ENCODE measurements around the gene CAPN7.
"Not testable (repeated sequence)": the region's sequence is repeated elsewhere in the genome, so short reads cannot be mapped to it uniquely, and the experiment has no call there.

CAPN7 gene

DNA sequence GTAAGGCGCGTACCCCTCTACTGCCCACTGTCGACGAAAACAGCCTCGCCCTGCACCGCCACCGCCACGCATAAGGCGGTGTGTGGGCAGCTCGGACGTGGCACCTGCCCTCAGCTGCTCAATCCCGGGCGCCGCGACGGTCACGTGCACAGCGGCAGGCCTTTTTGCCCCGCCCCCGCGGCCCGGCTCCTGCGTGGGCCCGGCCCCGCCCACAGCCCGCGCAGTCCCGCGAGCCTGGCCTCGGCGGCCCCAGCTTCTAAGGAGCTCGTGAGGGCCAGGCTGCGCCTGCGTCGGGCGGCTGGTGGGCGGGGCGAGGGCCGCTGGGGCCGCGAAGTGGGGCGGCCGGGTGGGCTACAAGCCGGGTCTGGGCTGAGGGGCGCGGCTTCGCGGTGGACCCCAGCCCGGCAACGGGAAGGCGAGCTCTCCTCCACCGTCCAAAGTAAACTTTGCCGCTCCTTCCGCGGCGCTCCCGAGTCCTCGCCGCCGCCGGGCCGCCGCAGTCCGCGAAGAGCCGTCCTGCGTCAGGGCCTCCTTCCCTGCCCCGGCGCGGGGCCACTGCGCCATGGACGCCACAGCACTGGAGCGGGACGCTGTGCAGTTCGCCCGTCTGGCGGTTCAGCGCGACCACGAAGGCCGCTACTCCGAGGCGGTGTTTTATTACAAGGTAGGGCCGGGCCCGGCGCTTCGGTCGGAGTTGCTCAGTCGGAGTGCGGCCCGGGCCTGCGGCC, at the start of gene CAPN7:
Gene CAPN7, plus strand, starts transcription at position 313 of the 728 bp plus-strand sequence. Its CDS starts 250 bp downstream, at position 563.
- no peak for DNase-seq

DNA sequence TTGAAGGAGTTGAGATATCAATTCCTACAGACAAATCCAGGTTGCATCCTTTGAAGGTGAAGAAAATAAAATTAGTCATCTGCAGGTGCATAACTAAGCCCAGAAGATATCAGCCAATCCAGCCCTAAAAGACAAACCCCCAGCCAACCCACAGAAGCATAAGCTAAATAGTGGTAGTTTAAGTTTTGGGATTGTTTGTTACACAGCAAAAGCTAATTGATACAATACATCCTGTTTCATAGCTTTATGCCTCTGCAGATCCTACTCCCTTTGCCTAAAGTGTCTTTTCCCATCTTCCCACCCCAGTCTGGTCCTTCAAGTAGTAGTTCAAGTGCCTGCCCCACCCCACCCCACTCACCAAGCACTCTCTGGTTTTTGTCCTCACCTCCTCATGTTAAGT, 48.6 kb upstream of the CAPN7 start:
- DNase-seq, result no peak

DNA sequence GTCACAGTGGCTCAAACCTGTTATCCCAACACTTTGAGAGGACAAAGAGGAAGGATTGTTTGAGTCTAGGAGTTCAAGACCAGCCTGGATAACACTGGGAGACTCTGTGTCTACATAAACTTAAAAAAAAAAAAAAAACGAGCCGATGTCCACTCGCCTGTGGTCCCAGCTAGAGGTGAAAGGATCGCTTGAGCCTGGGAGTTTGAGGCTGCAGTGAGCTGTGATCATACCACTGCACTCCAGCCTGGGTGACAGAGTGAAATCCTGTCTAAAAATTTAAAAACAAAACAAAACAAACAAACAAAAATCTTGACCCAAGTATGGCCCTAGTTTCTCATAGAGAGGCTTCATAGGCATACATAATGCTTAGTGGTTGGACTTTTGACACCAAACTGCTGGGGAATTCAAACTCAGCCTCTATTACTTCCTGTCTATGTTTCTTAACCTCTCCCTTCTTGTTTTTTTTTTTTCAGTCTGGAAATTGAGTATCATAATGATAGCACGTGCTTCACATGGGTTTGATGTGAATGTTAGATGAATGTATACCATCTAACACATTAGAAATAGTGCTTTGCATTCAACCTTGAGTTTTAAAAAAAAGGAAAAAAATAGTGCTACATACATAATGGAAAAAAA, 46.4 kb upstream of the CAPN7 start:
- DNase-seq, result no peak

DNA sequence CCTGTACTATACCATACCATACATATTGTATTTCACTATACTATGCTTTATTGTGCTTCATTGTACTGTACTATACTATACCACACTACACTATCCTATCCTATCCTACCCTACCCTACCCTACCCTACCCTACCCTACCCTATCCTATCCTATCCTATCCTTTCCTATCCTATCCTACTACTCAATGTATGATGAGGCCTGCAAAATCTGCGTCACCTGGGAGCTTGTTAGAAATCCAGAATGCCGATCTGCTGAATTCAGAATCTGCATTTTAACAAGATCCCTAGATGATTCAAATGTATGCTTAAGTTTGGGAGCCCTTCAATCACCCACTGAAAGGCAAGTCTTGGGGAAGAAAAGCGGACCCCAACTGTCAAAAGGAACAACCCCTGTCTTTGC, 45.4 kb upstream of the CAPN7 start:
- DNase-seq, result no peak

DNA sequence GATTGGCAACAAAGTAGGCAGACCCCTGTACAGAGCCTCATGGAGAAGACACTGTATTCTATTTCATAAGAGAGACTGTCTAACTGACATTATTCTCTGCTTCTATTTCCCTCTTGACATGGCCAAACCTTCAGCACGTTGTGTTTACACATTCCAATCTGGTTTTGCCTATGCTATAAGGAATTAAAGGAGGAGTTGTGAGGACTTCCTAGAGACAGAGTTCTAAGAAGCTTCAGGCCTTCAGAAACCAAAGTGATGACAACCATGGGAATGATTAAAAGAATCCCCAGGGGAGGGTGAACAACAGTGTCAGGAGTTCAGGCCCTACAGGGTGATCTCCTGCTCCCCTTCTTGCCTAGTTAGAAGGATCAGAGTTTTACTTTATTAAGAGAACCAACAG, 44.9 kb upstream of the CAPN7 start:
- no peak for DNase-seq

DNA sequence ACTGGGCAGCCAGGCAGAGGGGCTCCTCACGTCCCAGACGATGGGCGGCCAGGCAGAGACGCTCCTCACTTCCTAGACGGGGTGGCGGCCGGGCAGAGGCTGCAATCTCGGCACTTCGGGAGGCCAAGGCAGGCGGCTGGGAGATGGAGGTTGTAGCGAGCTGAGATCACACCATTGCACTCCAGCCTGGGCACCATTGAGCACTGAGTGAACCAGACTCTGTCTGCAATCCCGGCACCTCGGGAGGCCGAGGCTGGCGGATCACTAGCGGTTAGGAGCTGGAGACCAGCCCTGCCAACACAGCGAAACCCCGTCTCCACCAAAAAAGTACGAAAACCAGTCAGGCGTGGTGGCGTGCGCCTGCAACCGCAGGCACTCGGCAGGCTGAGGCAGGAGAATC, 42.4 kb upstream of the CAPN7 start:
- DNase-seq, result not testable (repeated sequence)

DNA sequence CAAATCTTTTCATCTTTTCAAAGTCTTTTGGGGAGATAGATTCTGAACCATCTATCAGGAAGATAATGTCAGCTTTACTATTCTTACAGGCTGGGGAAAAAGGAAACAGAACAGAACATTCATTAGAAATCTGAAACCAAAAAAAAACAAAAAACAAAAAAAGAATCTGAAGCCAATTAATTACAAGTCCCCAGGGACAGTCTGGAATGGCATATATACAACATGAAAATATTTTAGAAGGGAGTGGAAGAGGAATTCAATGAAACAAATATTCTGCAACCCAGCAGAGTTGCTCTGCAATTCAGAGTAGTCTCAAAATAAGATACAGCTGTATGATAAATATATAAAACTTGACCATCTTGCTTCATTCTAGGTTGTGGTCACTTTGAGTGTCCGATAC, 41.7 kb upstream of the CAPN7 start:
- DNase-seq, result no peak

DNA sequence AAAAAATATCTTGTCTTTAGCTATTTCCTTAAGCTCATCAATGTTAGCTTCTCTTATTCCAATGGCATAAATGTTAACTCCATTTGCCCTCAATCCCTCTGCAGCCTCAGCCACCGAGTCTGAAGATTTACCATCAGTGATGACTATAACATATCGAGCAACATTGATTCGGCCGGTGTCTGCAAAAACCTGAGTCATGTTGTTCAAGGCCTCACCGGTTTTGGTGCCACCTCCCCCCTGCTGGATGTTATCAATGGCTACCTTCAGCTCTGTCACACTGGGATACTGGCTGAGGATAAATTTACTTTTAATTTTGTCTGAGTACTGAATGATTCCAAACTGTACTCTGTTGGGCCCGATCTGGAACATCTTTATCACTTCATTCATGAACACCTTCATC, 41.0 kb upstream of the CAPN7 start:
- no peak for DNase-seq

DNA sequence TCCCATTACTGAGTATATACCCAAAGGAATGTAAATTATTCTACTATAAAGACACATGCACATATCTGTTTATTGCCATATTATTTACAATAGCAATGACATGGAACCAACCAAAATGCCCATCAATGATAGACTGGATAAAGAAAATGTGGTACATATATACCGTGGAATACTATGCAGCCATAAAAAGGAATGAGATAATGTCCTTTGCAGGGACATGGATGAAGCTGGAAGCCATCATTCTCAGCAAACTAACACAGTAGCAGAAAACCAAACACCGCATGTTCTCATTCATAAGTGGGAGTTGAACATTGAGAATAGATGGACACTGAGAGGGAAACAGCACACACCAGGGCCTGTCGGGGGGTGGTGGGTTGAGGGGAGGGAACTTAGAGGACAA, 39.7 kb upstream of the CAPN7 start:
- not testable (repeated sequence) for DNase-seq

DNA sequence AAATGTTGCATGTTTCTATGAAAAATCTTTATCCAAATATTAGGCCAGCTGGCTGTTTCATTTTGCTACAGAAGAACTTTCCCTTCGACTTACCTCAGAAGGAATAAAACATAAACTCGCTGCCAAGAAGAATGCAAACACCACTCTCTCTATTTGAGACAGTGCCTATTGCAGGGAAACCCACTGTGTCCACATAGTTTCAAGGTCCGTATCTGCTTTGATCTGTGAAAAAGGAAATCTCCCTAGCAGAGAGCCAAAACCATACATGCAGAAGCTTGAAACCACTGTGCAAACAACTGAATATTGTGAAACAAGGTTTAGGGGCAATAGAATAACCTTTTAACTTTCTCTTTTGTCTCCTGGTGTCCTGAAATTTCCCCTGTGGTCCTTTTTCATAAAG, 35.0 kb upstream of the CAPN7 start:
- DNase-seq, result no peak

DNA sequence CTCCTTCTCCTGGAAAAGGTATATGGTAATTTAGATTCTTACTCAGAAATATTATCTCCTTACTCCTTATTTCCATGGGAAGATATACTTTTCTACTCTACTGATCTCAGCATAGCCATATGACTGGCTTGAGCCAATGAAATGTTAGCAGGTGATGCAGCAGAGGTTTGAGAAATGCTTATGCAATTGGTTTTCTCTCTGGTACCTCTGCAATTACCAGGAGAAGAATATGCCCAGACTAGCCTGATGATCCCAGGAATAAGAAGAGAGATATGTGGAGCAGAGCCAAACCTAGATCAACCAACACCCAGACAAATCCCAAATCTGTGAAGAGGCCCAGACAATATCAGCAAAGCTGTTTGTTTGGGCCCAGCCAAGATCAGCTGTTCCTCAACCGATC, 33.2 kb upstream of the CAPN7 start:
- no peak for DNase-seq

DNA sequence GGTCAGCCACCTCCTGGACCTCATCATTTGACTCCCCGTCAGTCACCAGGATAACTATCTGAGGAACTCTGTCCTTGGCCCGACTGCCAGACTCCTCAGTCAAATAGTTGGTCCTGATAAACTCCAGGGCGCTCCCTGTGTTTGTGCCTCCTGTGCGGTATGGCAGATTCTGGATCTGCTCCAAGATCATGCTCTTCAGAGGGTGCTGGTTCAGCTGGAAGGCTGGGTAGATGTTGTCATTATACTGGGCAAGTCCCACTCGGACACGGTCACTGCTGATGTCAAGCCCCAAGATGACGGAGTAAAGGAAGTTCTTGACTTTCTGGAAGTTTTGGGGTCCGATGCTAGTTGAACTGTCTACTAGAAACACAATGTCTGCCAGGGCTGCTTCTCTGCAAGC, 31.1 kb upstream of the CAPN7 start:
- no peak for DNase-seq

DNA sequence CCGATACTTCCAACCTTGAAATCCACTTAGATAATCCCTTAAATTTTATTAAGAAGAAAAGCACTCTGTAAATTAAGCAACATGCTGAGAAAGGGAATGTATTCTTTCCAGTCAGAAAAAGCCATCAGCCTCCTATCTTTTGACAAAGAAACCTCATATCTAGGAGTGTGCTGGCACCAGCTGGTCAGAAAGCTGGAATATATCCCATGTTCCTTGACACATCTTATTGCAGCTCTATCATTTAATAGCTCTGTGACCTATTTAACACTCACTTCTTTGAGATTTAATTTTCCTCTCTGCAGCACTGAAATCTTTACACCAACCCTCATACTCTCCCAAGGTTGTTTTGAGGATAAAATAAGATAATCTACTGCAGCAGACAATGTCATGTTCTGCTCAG, 30.4 kb upstream of the CAPN7 start:
- DNase-seq, result no peak

DNA sequence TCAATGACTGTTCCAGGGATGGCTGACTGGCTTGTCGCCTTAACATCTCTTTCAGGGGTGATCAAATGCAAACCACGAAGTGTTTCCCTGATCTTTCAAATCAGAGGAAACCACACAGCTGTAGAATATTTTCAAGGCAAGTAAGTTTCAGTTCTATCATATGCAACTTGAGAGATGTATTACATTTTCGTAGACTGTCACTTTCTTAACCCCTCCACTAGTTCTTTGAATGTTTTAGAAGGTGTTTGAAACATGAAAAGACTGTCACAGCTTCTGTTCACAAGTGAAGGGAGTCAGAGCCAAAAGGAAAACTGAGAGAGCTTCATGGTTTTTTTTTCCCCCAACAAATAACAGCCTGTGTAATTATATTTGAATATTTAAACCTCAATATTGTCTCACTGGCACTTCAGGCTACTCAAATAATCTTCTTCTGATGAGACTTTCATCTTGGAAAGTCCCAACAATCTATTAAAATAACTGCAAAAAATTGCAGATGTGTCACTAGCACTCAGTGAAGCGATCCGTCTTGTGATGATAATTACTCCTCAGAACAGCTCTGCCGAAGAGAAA, 25.9 kb upstream of the CAPN7 start:
- DNase-seq, result no peak

DNA sequence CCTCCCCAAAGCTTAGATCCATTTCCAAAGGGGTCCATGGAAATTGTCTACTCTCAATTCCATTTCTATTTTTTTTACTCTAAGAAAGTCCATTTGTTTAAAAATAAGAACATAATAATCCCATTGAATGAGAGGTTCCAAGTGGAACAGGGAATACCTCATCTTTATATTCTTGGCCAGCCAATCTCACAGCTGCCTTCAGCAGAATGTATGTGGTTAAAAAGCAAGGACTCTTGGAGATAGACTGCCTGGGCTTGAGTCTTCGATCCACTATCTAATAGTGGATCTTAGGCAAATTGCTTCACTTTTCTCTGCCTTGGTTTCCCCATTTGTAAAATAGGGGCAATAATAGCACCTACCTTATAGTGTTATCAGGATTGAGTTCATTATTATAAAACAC, 24.5 kb upstream of the CAPN7 start:
- DNase-seq, result no peak

DNA sequence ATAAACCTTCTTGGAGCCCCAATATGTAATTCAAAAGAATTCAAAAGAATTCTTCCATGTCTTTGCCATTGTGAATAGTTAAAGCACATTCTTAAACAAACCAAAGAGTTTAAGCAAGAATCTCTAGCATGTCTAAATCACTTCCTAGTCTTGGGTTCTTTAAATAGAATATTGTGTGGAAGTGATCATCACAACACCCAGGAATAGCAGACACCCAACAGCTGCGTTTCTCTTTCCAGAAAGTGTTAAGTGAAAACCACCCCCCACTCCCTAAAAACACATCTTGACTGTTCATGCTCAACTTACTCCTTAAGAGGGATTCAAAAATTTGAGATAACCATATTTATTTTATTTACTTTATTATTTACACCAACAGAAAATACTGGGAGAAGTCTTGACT, 24.1 kb upstream of the CAPN7 start:
- no peak for DNase-seq

DNA sequence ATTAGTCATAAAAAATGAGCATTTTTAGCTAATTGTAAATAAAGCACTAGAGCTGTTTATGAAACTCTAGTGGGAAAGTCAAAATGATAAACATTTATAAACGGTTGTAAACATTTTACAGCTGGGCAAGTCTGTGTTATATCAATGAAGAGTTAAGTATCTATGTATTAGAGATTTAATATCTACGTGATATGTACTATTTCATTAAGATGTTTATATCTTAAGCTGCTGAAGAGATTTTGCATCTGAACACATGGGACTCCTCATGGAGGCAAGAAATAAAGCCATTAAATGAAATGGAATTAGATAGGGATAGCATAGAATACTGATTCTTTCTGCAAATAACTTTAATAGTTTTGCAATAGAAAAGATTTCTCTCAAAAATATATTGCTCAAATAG, 23.0 kb upstream of the CAPN7 start:
- DNase-seq, result no peak

DNA sequence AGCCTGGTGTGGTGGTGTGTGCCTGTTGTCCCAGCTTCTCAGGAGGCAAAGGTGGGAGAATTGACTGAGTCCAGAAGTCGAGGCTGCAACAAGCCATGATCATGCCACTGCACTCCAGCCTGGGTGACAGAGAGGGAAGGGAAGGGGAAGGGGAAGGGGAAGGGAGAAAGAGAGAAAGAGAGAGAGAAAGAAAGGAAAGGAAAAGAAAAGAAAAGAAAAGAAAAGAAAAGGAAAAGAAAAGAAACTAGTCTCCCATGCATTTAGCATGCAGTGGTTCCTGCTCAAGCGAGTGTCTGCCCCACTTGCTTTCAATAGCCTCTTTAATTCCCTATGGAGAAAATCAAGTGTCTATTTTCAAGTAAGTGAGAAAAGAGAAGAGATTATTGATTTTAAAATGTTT, 20.6 kb upstream of the CAPN7 start:
- DNase-seq, result no peak

DNA sequence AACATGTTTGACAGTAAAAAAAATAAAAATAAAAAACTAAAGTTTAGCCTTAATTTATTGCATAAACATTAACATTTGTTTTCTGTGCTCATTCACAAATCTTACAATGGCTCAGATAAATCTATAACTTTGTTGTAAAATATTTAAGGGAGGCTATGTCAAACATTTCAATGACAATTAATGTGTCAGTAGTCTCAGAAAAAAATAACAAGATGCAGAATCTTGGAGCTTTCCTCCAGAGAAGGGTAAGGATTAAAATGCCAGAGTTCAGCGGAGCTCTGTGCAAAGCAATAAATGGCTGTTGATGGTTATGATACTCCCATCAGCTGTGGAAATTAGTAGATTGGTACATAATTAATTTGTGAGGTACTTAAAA, 20.0 kb upstream of the CAPN7 start:
- DNase-seq, result no peak

DNA sequence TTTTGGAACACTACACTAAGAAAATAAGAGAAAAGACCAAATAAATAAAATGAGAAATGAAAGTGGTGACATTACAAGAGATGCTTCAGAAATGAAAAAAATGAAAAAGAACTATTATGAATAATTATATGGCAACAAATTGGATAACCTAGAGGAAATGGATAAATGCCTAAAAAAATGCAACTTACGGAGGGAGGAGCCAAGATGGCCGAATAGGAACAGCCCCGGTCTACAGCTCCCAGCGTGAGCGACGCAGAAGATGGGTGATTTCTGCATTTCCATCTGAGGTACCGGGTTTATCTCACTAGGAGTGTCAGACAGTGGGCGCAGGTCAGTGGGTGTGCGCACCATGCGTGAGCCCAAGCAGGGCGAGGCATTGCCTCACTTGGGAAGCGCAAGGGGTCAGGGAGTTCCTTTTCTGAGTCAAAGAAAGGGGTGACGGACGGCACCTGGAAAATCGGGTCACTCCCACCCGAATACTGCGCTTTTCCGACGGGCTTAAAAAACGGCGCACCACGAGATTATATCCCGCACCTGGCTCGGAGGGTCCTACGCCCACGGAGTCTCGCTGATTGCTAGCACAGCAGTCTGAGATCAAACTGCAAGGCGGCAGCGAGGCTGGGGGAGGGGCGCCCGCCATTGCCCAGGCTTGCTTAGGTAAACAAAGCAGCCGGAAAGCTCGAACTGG, 19.4 kb upstream of the CAPN7 start:
- DNase-seq, result not testable (repeated sequence)

DNA sequence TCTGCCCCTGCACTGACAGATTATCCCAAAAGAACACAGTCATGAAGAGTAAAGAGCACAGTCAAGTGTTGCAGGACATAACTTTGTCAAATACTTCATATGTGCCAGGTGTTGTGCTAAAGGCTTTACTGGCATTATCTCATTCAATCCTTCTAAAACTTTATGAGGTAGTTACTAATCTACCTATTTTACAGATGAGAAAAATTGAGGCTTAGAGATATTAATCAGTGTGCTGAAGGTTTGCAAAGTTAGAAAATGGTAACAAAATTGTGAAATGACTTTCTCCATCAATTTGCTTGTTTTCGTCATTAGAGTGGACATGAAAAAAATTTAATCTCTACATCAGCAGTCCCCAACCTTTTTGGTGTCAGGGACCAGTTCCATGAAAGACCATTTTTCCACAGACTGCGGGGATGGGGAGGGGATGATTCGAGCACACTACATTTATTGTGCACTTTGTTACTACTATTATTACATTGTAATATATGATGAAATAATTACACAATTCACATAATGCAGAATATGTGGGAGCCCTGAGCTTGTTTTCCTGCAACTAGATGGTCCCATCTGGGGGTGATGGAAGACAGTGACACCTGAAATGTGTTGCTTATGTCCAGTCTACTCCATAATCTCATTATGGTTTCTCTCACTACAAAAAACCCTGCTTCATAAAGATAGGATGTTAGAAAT, 8.6 kb upstream of the CAPN7 start:
- DNase-seq, result no peak

DNA sequence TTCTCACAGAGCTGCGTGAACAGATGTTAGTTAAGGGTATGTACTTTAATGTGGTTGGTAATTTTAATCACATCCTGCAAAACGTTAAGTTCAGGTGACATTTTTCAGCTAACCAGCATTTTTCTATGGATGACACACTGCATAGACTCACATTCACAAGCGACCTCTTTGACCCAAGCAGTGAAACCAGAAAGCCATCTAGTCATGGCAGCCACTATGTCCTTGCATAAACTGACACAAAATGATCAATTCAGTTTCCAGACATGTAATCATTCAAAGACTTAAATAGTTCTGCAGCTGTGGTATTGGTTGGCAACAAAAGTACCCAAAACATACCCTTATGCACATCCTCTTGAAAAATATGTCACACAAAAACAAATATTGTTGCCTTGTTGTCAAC, 7.4 kb upstream of the CAPN7 start:
- no peak for DNase-seq

DNA sequence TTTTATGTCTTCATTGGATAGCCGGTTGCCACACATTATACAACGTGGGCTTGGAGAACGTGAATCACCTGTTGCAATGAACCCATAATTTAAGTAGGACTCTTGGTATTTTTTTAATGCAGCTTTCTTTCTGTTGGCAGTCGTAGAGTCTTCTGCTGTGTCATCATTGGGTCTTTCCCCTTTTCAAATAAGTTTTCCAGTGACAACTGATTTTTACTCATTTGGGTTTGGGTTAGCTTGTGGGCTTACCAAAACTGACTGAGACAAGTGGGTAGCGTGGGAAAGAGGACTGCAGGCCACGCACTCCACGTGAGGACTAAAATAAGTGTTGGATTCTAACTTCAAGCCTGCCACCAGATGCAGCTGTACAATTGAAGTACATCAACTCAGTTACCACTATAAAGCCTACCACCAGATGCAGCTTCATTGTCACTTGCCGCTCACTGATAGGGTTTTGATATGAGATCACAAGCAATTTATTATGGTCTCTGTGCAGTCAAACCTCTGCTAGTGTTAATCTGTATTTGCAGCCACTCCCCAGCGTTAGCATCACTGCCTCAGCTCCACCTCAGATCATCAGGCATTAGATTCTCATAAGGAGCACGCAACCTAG, 6.4 kb upstream of the CAPN7 start:
- no peak for DNase-seq

Data from NCI-H1092 (cell line).